Effector CD4-positive, alpha-beta T cell (primary cell): ENCODE measurements around the gene ANXA9. TPM values are rescaled to one million over a fixed set of nuclear protein-coding genes. Genes with fewer than 3 reads are reported as not detected.

Source experiments
- DNase-seq: peaks from one replicate; pipeline ENCODE4 v3.0.0-alpha.2; 2020
- total RNA-seq: gene quantifications from one replicate; lab custom pipeline; 2026; lab: John Stamatoyannopoulos, UW

ANXA9 gene, protein sequence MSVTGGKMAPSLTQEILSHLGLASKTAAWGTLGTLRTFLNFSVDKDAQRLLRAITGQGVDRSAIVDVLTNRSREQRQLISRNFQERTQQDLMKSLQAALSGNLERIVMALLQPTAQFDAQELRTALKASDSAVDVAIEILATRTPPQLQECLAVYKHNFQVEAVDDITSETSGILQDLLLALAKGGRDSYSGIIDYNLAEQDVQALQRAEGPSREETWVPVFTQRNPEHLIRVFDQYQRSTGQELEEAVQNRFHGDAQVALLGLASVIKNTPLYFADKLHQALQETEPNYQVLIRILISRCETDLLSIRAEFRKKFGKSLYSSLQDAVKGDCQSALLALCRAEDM
- not detected for total RNA-seq

DNA sequence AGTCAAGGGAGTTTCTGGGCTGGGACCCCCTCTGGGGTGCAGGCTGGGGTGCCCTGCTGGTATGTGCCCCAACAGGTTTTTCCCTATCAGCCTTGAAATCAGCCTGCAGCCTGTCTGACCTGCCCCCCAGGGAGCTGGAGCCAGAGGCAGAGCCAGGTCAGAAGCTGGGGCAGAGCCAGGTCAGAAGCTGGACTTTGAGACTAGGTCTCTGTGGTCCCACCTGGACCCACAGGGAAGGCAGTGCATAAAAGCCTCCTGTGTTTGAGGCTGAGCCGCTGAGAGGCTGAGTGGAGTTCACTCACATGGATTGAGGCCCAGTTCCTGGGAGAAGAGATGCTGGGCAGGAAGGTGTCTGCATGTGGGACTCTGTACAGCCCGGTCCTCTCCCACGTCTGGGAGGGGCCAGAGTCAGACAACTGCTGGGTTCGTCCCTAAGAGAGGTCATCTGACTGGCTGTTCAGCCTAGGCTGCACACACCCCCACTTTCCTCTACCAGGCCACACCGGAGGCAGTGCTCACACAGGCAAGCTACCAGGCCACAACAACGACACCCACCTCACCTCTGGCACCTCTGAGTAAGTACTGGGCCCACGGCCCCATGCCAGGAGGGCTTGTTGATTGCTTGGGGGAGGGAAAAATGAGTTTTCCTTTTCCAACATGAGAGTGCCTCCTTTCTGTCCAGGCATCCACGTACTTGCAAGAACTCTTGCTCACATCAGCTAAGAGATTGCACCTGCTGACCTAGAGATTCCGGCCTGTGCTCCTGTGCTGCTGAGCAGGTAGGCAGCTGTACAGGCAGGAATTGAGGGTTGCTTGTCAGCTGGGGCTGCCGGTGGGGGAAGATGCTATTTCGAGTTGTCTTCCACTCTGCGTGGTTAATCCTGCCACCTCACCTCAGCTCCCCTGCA lies at the start of gene ANXA9:
TSS of gene ANXA9 (plus strand) at position 488 of the 908 bp plus-strand sequence. CDS start 814 bp downstream, outside the sequence.
- DNase-seq = no peak

DNA sequence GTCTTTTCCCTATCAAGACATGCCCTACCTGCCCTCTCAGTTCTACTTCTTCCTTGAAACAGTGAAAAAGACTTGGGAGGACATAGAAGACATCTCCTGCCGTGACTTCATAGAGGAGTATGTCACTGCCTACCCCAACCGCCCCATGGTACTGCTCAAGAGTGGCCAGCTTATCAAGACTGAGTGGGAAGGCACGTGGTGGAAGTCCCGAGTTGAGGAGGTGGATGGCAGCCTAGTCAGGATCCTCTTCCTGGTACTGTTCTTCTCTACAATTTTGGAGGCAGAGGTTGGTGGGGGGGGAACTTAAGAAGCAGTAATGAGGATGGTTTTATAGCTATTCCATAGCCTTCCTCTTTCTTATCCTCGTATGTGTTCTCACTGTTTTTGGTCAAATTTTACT lies 37.2 kb upstream of the ANXA9 start:
- DNase-seq = no peak

DNA sequence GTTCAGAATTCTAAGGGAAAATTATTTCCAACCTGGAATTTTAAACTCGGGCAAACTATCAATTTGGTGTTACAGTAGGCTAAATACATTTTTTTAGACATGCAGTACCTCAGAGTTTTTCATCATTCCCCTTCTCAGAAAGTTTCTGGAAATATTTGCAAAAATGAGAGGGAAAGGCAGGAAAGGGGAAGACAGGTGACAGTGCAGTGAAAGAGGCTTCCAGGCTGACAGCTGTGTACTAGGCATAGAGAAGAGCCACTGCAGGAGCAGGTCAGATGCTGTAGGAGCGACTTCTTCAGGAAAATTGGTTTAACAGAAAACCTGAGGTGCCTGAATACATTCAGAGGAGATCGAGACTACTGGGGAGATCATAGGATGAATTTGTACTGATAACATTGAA lies 27.4 kb upstream of the ANXA9 start:
- no peak for DNase-seq

DNA sequence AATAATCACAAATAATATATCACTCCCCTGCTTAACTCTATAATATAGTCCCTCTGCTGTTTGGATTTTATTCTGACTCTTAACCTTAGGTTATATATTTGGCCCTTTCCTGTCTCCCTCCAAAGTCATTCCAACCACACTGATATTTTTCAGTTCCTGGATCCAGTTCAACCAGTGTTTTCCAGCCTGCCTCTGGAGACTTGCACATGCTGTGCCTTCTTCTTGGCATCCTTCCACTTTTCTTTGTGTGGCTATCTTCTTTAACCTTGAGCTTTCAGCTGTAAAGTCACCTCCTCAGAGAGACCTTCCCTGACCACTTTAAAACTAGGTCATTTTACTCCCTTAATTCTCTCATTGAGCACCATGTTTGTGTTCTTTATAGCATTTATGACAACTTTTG lies 26.8 kb upstream of the ANXA9 start:
- DNase-seq = no peak

DNA sequence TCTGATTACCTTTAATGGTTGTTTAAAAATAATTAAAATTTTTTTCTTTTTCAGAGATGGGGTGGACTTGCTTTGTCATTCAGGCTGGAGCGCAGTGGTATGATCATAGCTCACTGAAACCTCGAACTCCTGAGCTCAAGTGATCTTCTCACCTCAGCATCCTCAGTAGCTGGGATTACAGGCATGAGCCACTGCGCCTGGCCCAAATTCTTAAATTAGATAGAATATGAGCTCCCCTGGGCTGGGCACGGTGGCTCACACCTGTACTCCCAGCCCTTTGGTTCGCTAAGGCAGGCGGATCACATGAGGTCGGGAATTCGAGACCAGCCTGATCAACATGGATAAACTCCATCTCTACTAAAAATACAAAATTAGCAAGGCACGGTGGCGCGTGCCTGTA lies 24.4 kb upstream of the ANXA9 start:
- no peak for DNase-seq

DNA sequence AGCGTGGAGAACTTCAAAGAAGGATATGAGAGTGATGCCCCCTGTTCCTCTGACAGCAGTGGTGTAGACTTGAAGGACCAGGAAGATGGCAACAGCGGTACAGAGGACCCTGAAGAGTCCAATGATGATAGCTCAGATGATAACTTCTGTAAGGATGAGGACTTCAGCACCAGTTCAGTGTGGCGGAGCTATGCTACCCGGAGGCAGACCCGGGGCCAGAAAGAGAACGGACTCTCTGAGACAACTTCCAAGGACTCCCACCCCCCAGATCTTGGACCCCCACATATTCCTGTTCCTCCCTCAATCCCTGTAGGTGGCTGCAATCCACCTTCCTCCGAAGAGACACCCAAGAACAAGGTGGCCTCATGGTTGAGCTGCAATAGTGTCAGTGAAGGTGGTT lies 21.4 kb upstream of the ANXA9 start:
- DNase-seq = no peak

DNA sequence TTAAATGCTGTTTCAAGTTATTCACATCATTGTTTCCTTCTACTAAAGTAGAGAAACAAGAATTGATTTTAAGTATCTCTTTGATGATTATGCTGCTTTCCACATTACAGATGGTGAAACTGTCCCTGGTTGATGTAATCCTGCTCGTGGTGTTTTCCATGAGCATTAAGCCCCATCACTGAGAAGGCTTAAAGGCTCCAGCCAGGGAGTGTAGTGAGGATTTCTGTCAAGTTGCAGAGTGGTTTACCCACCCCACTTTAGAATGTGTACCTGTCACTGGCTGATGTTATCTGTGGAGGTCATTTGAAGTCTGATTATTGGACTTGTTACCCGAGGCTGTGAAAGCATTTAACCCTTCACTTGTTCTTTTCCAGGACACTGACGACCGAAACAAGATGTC lies 20.3 kb upstream of the ANXA9 start:
- no peak for DNase-seq

DNA sequence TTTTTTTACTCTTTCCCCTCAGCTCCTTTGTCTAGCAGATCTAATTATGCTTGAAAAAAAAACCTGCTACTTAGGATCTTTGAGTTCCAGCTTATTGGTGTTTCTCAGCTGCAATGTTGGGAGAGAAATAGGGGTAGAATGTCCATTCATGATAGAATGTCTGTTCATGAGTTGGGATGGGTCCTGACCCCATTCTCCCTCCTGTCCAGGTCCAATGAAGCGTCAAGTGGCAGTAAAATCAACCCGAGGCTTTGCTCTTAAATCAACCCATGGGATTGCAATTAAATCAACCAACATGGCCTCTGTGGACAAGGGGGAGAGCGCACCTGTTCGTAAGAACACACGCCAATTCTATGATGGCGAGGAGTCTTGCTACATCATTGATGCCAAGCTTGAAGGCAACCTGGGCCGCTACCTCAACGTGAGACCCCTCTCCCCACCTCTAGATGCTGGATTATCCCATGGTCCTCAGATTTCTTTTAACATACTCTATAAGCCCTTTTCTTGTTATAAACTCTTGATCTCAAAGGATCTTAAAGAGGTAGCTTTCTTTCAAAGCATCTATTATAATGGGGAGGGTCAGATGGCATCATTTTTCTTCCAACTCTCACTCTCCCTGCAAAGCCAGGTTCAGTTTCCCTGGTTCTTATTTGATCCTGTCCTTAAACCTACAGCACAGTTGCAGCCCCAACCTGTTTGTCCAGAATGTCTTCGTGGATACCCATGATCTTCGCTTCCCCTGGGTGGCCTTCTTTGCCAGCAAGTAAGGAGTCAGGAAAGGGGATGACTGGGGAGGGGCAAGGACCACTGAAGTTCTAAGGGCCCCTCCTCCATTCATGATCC lies 18.6 kb upstream of the ANXA9 start:
- DNase-seq = no peak

DNA sequence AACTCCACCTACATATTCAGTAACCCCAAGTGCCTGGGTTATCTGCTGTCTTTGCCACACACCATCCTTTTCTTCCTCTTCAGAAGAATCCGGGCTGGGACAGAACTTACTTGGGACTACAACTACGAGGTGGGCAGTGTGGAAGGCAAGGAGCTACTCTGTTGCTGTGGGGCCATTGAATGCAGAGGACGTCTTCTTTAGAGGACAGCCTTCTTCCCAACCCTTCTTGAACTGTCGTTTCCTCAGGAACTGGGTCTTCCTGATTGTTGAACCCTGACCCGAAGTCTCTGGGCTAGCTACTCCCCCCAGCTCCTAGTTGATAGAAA lies 18.0 kb upstream of the ANXA9 start:
- DNase-seq = no peak

DNA sequence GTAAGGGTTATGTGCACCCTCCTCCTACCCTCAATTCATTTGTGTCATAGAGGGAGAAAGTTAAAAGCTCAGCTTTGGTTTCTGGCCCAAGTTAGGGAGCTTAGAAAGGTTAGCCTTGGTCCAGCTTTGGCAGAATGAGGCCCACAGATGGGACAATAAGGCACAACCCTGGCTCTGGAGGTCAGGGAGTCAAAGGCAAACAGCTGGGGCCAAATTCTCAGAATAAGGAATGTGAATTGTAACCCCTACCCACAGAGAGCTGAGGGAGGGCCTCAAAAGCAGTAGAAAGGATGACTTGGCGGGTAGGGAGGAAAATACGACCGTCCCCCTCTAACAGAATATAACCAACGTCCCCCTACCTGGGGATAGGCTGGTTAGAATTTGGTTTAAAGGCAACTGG lies 16.5 kb upstream of the ANXA9 start:
- no peak for DNase-seq

DNA sequence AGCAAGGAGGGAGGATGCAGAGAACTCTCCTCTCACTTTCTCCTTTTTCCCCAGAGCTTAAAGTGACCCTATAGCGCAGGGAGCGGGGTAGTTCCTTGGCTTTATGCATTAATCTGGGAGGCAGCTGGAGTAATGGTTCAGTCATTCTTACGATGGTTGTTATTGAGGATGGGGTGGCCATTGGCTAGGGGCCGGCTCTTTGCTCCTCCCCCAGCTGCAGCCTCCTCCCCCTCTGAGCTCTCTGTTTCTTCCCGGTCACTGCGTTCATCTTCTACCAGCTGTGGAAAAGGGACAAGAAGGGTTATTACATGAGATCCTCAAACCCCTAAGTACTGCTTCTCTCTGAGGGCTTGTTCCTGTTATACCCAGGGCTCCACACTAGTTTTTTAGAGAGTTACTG lies 16.1 kb upstream of the ANXA9 start:
- no peak for DNase-seq

DNA sequence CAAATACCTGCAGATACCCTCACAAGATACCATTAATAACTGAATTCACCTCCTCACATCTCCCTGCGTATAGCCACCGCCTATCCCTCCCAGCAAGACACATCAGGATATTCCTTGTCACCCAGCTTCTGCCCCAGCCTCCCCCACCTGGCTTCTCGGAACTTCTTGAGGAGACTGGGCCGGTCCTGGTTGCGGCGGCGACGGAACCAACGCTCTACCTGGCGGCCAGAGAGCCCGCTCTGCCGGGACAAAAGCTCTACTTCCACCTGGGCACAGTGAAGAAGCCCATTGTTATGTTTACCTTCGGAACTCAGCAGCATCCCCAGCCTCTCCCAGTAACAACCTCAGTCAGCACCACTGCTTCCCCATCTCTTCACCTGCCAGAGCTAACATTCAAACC lies 14.2 kb upstream of the ANXA9 start:
- DNase-seq = no peak

DNA sequence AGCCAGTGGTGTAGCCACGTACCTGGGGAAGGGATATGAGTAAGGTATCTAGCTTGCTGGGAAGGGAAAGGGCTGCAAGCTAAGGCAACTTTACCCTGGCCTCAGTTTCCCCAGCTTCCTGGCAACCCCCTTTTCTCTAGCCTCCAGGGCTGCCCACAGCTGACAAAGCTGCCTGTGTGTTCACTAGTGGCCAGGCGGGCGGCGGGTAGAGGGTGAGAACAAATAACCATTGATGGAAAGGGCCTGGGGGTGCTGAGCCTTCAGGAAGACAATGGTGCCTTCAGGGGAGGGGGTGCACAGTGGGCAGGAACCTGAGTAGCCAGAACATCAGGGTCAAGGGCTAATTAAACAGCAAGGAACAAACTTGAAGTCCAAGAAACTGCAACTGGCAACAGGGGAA lies 13.6 kb upstream of the ANXA9 start:
- DNase-seq = no peak

DNA sequence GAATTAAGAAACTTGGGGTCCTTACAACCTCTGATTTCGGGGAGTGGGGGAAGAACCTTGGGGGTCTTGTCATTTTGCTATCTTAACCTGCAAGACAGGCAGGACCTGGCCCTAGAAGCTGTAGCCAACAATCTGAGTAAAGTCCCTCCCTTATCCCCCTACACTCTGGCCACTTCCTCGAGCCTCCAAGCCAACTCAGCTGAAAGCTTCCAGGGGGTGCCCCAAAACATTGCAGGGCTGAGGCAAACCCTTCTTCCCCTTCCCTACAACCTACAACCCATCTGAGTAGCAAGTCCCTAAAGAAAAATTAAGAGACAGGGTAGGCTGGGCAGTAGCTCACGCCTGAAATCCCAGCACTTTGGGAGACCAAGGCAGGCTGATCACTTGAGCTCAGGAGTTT lies 12.5 kb upstream of the ANXA9 start:
- DNase-seq = no peak

DNA sequence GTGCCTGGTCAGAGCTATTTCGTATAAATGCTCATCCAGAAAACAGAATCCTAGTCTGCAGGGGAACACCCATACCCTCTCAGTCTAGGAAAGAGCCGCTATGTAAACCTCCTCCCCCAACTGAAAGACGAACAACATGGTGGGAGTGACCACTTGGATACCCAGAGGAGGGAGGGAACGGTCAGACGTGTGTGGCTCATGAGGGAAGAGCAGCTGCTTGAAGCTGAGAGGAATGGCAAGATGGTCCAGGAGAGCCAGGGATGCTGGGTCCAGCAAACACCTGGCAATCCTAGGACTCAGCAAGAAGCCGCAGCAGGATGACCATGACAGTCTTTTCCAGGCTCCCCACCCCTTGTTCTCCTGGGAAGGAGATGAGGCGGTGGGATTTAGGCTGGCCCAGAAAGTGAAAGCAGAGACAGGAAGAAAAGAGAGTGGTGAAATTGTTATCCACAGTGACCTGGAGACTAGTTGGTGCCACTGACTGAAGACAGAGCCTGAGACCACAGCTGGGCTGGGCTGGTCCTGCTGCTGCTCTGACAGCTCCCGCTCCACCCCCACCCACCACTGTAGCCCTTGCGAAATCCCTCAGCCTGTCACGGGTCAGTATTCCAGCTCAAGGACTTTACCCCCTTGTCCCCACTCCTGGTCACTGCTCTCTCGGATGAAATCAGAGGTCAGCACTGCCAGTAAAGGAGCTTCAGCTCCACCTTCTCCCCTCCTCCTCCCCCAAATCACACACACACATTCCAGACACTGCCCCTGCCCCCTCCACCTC lies 11.1 kb upstream of the ANXA9 start:
- DNase-seq = no peak

DNA sequence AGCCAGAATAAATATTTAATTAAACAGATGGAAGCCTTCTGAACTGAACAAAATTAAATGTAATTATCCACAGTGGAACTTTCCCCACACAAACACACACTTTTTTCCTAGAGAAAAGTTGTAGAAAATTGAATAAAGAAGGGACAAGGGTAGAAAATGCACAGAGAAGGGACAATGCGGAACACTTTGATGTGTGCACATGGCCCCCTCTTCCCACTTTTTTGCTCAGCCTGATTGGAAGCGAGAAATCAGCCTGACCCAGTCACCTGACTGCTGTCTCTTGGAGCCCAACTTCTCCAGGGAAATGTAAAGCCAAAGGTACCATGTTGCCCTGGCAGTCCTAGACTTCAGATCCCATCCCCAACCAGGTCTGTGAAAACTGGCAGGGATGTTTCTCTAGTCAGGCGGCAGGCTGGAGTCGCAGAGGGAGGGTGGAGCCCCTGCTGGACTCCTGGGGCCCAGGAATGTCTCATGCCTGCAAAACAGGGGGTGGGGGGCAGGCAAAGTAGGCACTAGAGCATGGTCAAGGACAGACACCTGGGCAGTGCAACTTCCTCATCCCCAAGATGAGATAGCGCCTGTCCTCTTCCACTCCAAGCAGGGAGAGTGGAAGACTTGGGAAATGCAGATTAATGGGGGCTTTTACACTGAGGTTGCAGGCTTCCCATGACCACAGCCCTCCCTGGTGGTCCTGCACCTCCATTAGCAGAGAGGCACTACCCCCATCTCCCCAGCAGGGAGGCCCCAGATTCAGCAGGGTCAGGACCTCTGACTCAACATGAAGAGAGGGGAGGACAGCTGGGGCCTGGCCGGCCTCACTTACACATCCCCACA lies 10.3 kb upstream of the ANXA9 start:
- DNase-seq = no peak

DNA sequence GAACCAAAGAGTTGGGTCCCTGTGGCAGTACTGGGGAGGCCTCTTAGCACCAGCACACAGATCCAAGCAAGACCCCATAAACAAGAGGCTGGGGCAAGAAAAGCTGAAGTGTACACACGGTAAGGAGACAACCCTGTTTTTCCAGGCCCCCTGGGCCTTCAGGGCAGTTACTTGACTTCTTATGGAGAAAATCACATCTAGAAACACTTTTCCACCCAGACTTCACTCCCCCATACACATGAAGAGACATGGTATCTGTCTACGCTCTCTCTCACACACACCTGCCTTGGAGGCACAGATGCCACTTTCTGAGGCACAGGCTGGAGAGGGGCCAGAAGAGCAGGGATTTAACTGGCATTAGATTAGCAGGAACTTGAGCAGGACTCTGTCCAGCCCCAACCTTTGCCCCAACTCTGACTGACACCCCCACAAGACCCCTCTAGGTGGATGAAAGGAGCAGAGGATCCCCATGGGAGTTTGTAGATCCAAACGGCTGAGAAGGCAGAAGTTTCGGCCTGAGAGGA lies 9.6 kb upstream of the ANXA9 start:
- DNase-seq = no peak

DNA sequence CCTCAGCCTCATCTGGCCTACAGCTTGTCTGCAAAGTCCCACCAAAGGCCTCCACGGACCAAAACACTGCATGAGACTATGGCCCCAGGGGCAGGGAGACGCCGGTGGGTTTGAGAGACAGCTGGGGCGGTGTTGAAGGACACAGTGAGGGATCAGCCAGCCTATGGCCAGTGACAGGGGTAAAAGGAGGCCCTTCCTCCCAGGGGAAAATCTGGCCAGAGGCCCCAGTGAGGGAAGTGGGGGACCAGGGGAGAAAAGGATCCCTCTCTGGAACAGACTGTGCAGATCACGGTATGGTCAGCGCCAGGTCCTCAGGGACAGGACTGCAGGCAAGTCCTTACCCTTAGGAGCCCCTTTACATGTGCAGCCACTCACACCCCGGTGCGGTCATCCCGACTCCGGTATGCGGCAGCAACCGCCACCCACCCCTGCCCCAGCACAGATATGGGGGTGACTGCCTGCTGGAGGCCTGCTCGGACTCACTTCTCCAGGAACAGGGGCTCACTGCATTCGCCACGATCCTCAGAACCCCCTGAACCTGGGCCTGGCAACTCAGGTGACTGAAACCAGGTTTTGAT lies 8.7 kb upstream of the ANXA9 start:
- DNase-seq = no peak

DNA sequence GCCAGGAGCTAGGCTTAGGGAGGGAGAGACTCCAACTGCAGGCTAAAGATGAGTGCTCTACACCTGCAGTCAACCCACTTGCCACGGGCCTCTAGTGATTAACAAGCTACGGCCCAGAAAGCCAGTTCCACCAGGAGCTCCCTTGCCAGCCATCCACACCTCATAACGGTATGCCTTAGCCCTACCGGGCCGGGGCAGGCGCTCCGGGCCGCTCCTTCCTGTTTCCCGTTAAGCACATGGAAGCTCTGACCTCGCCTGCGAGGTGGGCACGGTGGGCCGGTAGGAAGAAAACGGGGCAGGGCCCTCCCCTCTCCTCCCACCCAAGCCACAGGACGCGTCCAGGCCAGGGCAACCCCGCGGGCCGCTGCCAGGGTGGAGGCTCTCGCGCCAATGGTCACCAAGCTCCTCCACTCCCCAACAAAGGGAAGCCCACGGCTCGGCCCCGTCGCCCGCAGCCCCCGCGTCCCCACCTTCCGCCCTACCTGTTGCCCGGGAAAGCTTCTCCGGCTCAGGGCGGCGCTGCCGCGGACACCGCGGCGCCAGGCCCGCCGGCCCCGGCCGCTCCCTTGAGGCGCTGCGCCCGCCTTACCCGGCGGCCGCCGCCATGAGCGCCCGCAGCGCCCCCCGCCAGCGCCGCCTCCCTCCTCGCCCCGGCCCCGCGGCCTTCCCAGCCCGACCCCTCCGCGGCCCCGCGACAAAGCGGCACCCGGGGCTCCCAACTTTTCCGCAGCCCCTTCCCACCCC lies 8.1 kb upstream of the ANXA9 start:
- DNase-seq = peak; percentile 16
